NCI-H1105 (cell line): ENCODE data around the gene LRRC47.

Experiments
- DNase-seq: peaks from one replicate; lab custom pipeline; 2025; lab: John Stamatoyannopoulos, UW

LRRC47 gene

GRCh38 chr1:3786468-3787348, 9.6 kb downstream of the LRRC47 start:
- DNase-seq: no peak

GRCh38 chr1:3785456-3786157, 10.7 kb downstream of the LRRC47 start:
- DNase-seq: no peak

GRCh38 chr1:3785045-3785444, 11.3 kb downstream of the LRRC47 start:
- no peak for DNase-seq

- no peak for DNase-seq
These were observed 12.4 kb downstream of the LRRC47 start for GRCh38 chr1:3783651-3784474.

- DNase-seq: no peak
These were observed 15.4 kb downstream of the LRRC47 start for GRCh38 chr1:3780901-3781300.

- DNase-seq: no peak
These were observed 16.3 kb downstream of the LRRC47 start for GRCh38 chr1:3779912-3780416.

- DNase-seq: no peak
These were observed 16.9 kb downstream of the LRRC47 start for GRCh38 chr1:3779265-3779911.

GRCh38 chr1:3778590-3779264, 17.6 kb downstream of the LRRC47 start:
- DNase-seq: no peak

- DNase-seq: no peak
These were observed 18.4 kb downstream of the LRRC47 start for GRCh38 chr1:3777647-3778589.

GRCh38 chr1:3777078-3777547, 19.2 kb downstream of the LRRC47 start:
- no peak for DNase-seq

GRCh38 chr1:3776231-3776961, 19.9 kb downstream of the LRRC47 start:
- no peak for DNase-seq

- peak; percentile 72 for DNase-seq
These were observed 20.6 kb downstream of the LRRC47 start for GRCh38 chr1:3775490-3776230.

- no peak for DNase-seq
These were observed 21.3 kb downstream of the LRRC47 start for GRCh38 chr1:3774946-3775489.

- no peak for DNase-seq
These were observed 21.9 kb downstream of the LRRC47 start for GRCh38 chr1:3774276-3774945.

- no peak for DNase-seq
These were observed 22.6 kb downstream of the LRRC47 start for GRCh38 chr1:3773572-3774275.

GRCh38 chr1:3772715-3773571, 23.4 kb downstream of the LRRC47 start, which contains the start of gene SMIM1:
SMIM1 (plus strand) TSS chr1:3772749; CDS start chr1:3775374, 2,625 bp downstream.
- DNase-seq: no peak
